ENCODE data around the gene CAMK1G. TPM values are rescaled to one million over a fixed set of nuclear protein-coding genes. Genes with fewer than 3 reads are reported as not detected.

Gene CAMK1G
- total and polyA plus RNA-seq, 9 of the 15 experiments (the other 6 are each of a cell fraction or from before 2014, with no cell fraction given) = not detected

DNA sequence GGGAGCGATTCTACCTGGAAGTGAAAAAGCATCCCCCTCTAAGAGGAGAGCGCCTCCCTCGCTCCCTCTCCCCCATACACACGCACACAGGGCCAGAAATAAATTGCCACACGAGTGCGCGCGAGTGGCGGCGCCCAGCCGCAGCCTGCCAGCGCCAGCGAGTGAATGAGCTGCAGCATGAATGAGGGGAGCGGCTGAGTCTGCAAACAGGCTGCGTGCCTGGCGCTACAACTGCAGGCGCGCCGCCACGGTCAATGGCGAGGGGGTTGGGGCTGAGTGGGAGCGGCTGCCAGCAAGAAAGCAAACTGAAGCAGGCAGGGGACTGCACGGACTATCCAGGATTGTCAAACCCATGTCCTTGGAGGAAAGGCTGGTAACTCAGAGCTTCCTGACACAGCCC lies 2.2 kb downstream of the CAMK1G start:
- H3K4me2 ChIP-seq (ENCODE audit: insufficient read depth, low read length) = no peak overlapping the region
- intact Hi-C loops (cut with micrococcal nuclease) = loop anchor here (10.0 kb wide), 1 partner anchor 409 kb away; no protein-coding TSS in a partner anchor
- H3K79me2 ChIP-seq (ENCODE audit: control insufficient read depth, insufficient read depth, low read length) = no peaks in the 10 kb centered on the region
- H3K9me3 ChIP-seq (replicated peaks; ENCODE audit: control insufficient read depth, insufficient read depth, low read depth, low read length) = no peaks in the 10 kb centered on the region
- FAIRE-seq = no peak
- no TSS peak for BruUV-seq (replicated peaks)
- no peaks in the 10 kb centered on the region for H3K36me3 ChIP-seq (ENCODE audit: control insufficient read depth, insufficient read depth, low read length)
- no peak; the same call in 2 of the 3 replicates for ATAC-seq
- no peak overlapping the region for H3K9ac ChIP-seq (ENCODE audit: insufficient read depth in 1 of 2, low read depth in 2 of 2, low read length in 2 of 2)
- H3K4me1 ChIP-seq (replicated peaks in 1 of 2; ENCODE audit: control insufficient read depth in 2 of 2, insufficient read depth in 2 of 2, low read length in 2 of 2) = peaks cover 0 to 3% of the 10 kb centered on the region in 2 experiments; a peak in 1 of 5 replicates
- no peaks in the 10 kb centered on the region; the same call in 1 of the 2 replicates for H4K20me1 ChIP-seq (replicated peaks; ENCODE audit: control insufficient read depth, insufficient read depth, low read length)
- in situ Hi-C loops (cut with MboI) = loop anchor here (25.0 kb wide), 1 partner anchor 402 kb away; no protein-coding TSS in a partner anchor
- no peak overlapping the region for H3K27ac ChIP-seq (ENCODE audit: extremely low read depth, low read depth, low read length)
- ChIA-PET CTCF (ENCODE audit: low intra/inter-chr PET ratio) (no interaction called here), POLR2A (interaction anchor here (1.4 kb wide), 1 partner anchor 103 kb away, joined by 4 read pairs; no protein-coding TSS in a partner anchor)
- H2AFZ ChIP-seq (ENCODE audit: low read depth, low read length) = no peak overlapping the region
- peaks cover 22 to 38% of the 10 kb centered on the region in 2 experiments; a peak in 4 of 5 replicates for H3K27me3 ChIP-seq (ENCODE audit: control insufficient read depth in 2 of 2, insufficient read depth in 2 of 2, low read length in 2 of 2)
- H3K4me3 ChIP-seq = no peak overlapping the region
- no peaks in the 10 kb centered on the region for H3K9me1 ChIP-seq (ENCODE audit: control insufficient read depth, insufficient read depth, low read length)
- 0% methylated on average over 23 of the region's 23 CpGs for WGBS (ENCODE audit: insufficient coverage, low coverage, missing lambda C conversion rate)
- DNase-seq (ENCODE audit: extremely low read depth in 1 of 4, low spot score in 3 of 4) = no peak
- no peak for TF ChIP-seq PBX2 (CRISPR knock-in tag; IDR thresholded peaks at IDR 0.05; ENCODE audit: low read depth)
- TF ChIP-seq PBX2 (tag; conservative IDR thresholded peaks at IDR 0.05; ENCODE audit: low read depth) = no peak
- TF ChIP-seq, protein P1, sequence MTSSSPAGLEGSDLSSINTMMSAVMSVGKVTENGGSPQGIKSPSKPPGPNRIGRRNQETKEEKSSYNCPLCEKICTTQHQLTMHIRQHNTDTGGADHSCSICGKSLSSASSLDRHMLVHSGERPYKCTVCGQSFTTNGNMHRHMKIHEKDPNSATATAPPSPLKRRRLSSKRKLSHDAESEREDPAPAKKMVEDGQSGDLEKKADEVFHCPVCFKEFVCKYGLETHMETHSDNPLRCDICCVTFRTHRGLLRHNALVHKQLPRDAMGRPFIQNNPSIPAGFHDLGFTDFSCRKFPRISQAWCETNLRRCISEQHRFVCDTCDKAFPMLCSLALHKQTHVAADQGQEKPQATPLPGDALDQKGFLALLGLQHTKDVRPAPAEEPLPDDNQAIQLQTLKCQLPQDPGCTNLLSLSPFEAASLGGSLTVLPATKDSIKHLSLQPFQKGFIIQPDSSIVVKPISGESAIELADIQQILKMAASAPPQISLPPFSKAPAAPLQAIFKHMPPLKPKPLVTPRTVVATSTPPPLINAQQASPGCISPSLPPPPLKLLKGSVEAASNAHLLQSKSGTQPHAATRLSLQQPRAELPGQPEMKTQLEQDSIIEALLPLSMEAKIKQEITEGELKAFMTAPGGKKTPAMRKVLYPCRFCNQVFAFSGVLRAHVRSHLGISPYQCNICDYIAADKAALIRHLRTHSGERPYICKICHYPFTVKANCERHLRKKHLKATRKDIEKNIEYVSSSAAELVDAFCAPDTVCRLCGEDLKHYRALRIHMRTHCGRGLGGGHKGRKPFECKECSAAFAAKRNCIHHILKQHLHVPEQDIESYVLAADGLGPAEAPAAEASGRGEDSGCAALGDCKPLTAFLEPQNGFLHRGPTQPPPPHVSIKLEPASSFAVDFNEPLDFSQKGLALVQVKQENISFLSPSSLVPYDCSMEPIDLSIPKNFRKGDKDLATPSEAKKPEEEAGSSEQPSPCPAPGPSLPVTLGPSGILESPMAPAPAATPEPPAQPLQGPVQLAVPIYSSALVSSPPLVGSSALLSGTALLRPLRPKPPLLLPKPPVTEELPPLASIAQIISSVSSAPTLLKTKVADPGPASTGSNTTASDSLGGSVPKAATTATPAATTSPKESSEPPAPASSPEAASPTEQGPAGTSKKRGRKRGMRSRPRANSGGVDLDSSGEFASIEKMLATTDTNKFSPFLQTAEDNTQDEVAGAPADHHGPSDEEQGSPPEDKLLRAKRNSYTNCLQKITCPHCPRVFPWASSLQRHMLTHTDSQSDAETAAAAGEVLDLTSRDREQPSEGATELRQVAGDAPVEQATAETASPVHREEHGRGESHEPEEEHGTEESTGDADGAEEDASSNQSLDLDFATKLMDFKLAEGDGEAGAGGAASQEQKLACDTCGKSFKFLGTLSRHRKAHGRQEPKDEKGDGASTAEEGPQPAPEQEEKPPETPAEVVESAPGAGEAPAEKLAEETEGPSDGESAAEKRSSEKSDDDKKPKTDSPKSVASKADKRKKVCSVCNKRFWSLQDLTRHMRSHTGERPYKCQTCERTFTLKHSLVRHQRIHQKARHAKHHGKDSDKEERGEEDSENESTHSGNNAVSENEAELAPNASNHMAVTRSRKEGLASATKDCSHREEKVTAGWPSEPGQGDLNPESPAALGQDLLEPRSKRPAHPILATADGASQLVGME (CRISPR knock-in tag; IDR thresholded peaks at IDR 0.05) = no peak
- no peak for TF ChIP-seq RBM34 (IDR thresholded peaks at IDR 0.05; ENCODE audit: borderline replicate concordance, insufficient read depth, low read length)
- TF ChIP-seq, protein P2, sequence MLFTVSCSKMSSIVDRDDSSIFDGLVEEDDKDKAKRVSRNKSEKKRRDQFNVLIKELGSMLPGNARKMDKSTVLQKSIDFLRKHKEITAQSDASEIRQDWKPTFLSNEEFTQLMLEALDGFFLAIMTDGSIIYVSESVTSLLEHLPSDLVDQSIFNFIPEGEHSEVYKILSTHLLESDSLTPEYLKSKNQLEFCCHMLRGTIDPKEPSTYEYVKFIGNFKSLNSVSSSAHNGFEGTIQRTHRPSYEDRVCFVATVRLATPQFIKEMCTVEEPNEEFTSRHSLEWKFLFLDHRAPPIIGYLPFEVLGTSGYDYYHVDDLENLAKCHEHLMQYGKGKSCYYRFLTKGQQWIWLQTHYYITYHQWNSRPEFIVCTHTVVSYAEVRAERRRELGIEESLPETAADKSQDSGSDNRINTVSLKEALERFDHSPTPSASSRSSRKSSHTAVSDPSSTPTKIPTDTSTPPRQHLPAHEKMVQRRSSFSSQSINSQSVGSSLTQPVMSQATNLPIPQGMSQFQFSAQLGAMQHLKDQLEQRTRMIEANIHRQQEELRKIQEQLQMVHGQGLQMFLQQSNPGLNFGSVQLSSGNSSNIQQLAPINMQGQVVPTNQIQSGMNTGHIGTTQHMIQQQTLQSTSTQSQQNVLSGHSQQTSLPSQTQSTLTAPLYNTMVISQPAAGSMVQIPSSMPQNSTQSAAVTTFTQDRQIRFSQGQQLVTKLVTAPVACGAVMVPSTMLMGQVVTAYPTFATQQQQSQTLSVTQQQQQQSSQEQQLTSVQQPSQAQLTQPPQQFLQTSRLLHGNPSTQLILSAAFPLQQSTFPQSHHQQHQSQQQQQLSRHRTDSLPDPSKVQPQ (CRISPR knock-in tag; IDR thresholded peaks at IDR 0.05; ENCODE audit: borderline replicate concordance) = no peak
- TF ChIP-seq THRAP3 (IDR thresholded peaks at IDR 0.05; ENCODE audit: borderline replicate concordance) = no peak
- no peak for TF ChIP-seq FOS (IDR thresholded peaks at IDR 0.05; ENCODE audit: extremely low read depth, insufficient read length)
- TF ChIP-seq, protein P3, sequence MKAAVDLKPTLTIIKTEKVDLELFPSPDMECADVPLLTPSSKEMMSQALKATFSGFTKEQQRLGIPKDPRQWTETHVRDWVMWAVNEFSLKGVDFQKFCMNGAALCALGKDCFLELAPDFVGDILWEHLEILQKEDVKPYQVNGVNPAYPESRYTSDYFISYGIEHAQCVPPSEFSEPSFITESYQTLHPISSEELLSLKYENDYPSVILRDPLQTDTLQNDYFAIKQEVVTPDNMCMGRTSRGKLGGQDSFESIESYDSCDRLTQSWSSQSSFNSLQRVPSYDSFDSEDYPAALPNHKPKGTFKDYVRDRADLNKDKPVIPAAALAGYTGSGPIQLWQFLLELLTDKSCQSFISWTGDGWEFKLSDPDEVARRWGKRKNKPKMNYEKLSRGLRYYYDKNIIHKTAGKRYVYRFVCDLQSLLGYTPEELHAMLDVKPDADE (conservative IDR thresholded peaks at IDR 0.05; ENCODE audit: control insufficient read depth, low read depth, low read length) = no peak
- TF ChIP-seq HNRNPLL (IDR thresholded peaks at IDR 0.05; ENCODE audit: low read depth, low read length, poor library complexity, severe bottlenecking) = no peak
